Breast epithelium (tissue), 3 donors: Measurements from ENCODE around the gene NCOA4.

Source experiments
- CTCF ChIP-seq, 3 donors: fragments of 450-650 bp; IDR thresholded peaks; one replicate each; pipeline ENCODE4 v1.5.1; 2016 to 2017; ENCODE audit warnings: antibody characterized with exemption in 3 of 3, mild to moderate bottlenecking in 3 of 3, moderate library complexity in 3 of 3
- POLR2A ChIP-seq: fragments of 450-650 bp; IDR thresholded peaks from one replicate; pipeline ENCODE4 v1.6.1; 2016; ENCODE audit warnings: antibody characterized with exemption, mild to moderate bottlenecking, moderate library complexity
- POLR2AphosphoS5 ChIP-seq, 3 donors: sonication (generic); formaldehyde crosslinking; IDR thresholded peaks; one replicate each; pipeline ENCODE4 v1.6.1; 2017; ENCODE audit warnings: antibody characterized with exemption in 3 of 3

- TF ChIP-seq POLR2A (no peak), POLR2AphosphoS5 (IDR thresholded peaks at IDR 0.05) (no peak), CTCF (IDR thresholded peaks at IDR 0.05) (no peak)
Observed at GRCh38 chr10:46075869-46076268, 45.4 kb upstream of the NCOA4 start.
